Aorta (tissue), 5 donors: ENCODE results near the gene SDC3. TPM values are rescaled to one million over a fixed set of nuclear protein-coding genes. Genes with fewer than 3 reads are reported as not detected.
A peak's percentile ranks its signal among the peaks of the same experiment; 100 is the strongest.

ENCODE experiments used
- ATAC-seq: fragments of 200-7000 bp; cut with Tn5 transposase; one replicate; pipeline ENCODE4 v1.9.1; 2022; ENCODE audit warnings: moderate library complexity; ENCODE audit not compliant: low FRiP score
- DNase-seq, 2 donors: peaks; one replicate each; pipeline ENCODE4 v3.0.0-alpha.2; 2020
- H3K27ac ChIP-seq, 2 donors: one replicate each; pipeline ENCODE4 v1.5.1; 2013; ENCODE audit warnings: low read length in 2 of 2, mild to moderate bottlenecking in 2 of 2, moderate library complexity in 2 of 2, control low read depth in 1 of 2, inconsistent platforms in 1 of 2, low read depth in 1 of 2
- H3K27me3 ChIP-seq, 2 donors: one replicate each; pipeline ENCODE4 v1.6.1; 2013; ENCODE audit warnings: control low read depth in 1 of 2, low read length in 1 of 2, mild to moderate bottlenecking in 1 of 2, moderate library complexity in 1 of 2; ENCODE audit not compliant: insufficient read depth in 2 of 2, control insufficient read depth in 1 of 2
- H3K36me3 ChIP-seq, 2 donors: one replicate each; pipeline ENCODE4 v1.6.1; 2013; ENCODE audit warnings: control low read depth in 1 of 2, low read length in 1 of 2, mild to moderate bottlenecking in 1 of 2; ENCODE audit not compliant: insufficient read depth in 2 of 2, control insufficient read depth in 1 of 2
- H3K4me1 ChIP-seq, 2 donors: one replicate each; pipeline ENCODE4 v1.6.1; 2013; ENCODE audit warnings: low read length in 2 of 2, control low read depth in 1 of 2, mild to moderate bottlenecking in 1 of 2, moderate library complexity in 1 of 2; ENCODE audit not compliant: insufficient read depth in 2 of 2, control insufficient read depth in 1 of 2
- H3K4me3 ChIP-seq, 2 donors: one replicate each; pipeline ENCODE4 v1.5.1; 2013; ENCODE audit warnings: low read length in 2 of 2, control low read depth in 1 of 2, mild to moderate bottlenecking in 1 of 2
- H3K9me3 ChIP-seq: one replicate; pipeline ENCODE4 v1.6.1; 2013; ENCODE audit warnings: mild to moderate bottlenecking, low read length; ENCODE audit not compliant: control insufficient read depth
- WGBS, 2 donors: extraction: QIAGEN DNeasy Blood & Tissue Kit; methylation state at CpG; one replicate each; pipeline ENCODE4 v1.1.7; 2013; 5-methylcytosine and 5-hydroxymethylcytosine counted together
- intact Hi-C, 2 donors: fragments of 100-400 bp; cut with DNase I; formaldehyde crosslinking; loops; one replicate each; pipeline versions ENCODE4 v1.14.2 to v1.15.0; 2022
- polyA plus RNA-seq, 2 donors: library from polyadenylated mRNA; stranded (reverse); fragments of 200-250 nt; gene quantifications; one replicate each; pipeline ENCODE4 v1.2.3, GENCODE V29; 2013
- total RNA-seq, 2 donors: library from RNA; stranded (reverse); fragmentation: NEBNext Ultra II Directional; extraction: Animal tissue kit (Norgen Biotek cat#: 25700); gene quantifications; one replicate each; pipeline ENCODE4 v1.2.1, GENCODE V29; 2021
- donor health status: healthy with polysubstance abuse.
- donor health status: Bipolar disorder and iron deficiency.
- donor health status: DM: no; HTN: no; CAD: no.
- donor health status: DM: no; HTN: no; CAD: no.
- donor health status: DM: yes; HTN: yes; CAD: no.

SDC3 gene
- total and polyA plus RNA-seq, 4 donors: 19.1 to 72.7 (median 42.7) TPM

- no peaks in the 10 kb centered on the region for H3K9me3 ChIP-seq
- 72% methylated on average over 6 of the region's 6 CpGs for WGBS, 2 donors
- H3K4me3 ChIP-seq: no peak overlapping the region
- H3K27me3 ChIP-seq: no peaks in the 10 kb centered on the region
- no peaks in the 10 kb centered on the region for H3K4me1 ChIP-seq
- intact Hi-C loops: loop anchor here in 1 of 2 donors (5.0 kb wide), 1 partner anchor 208 kb away; the partner anchor contains the start of gene MATN1
- DNase-seq (no peak), ATAC-seq (peak; percentile 40)
- H3K27ac ChIP-seq: no peak overlapping the region
- peaks cover 0 to 4% of the 10 kb centered on the region in 2 donors for H3K36me3 ChIP-seq
Measured at GRCh38 chr1:30930631-30931173, 22.1 kb upstream of the SDC3 start.

GRCh38 chr1:30929944-30930525, 21.5 kb upstream of the SDC3 start:
- peak; percentile 19 for ATAC-seq
- no peak for DNase-seq
- Histone ChIP-seq H3K4me3 (no peak overlapping the region), H3K27ac (no peak overlapping the region), H3K36me3 (peaks cover 0 to 4% of the 10 kb centered on the region in 2 donors), H3K4me1 (no peaks in the 10 kb centered on the region), H3K9me3 (no peaks in the 10 kb centered on the region), H3K27me3 (no peaks in the 10 kb centered on the region)
- intact Hi-C loops: loop anchor here in 1 of 2 donors (5.0 kb wide), 1 partner anchor 208 kb away; the partner anchor contains the start of gene MATN1
- WGBS, 2 donors: 76 to 80% methylated on average over 8 of the region's 8 CpGs

- H3K4me3 ChIP-seq: no peak overlapping the region
- H3K9me3 ChIP-seq: no peaks in the 10 kb centered on the region
- ATAC-seq (no peak), DNase-seq (no peak)
- no peaks in the 10 kb centered on the region for H3K27me3 ChIP-seq
- H3K36me3 ChIP-seq: peaks cover 0 to 3% of the 10 kb centered on the region in 2 donors
- no peak overlapping the region for H3K27ac ChIP-seq
- intact Hi-C loops: no loop called here
- 54% methylated on average over 6 of the region's 6 CpGs for WGBS, 2 donors
- no peaks in the 10 kb centered on the region for H3K4me1 ChIP-seq
Measured at GRCh38 chr1:30929135-30929889, 20.8 kb upstream of the SDC3 start.

GRCh38 chr1:30928789-30929134, 20.2 kb upstream of the SDC3 start:
- Histone ChIP-seq H3K27me3 (no peaks in the 10 kb centered on the region), H3K27ac (no peak overlapping the region), H3K36me3 (peaks cover 0 to under 1% of the 10 kb centered on the region in 2 donors), H3K4me1 (no peaks in the 10 kb centered on the region), H3K4me3 (no peak overlapping the region), H3K9me3 (no peaks in the 10 kb centered on the region)
- 81 to 89% methylated on average over 2 of the region's 2 CpGs for WGBS, 2 donors
- no peak for ATAC-seq
- no peak for DNase-seq
- intact Hi-C loops: no loop called here

GRCh38 chr1:30928171-30928570, 19.6 kb upstream of the SDC3 start:
- Histone ChIP-seq H3K9me3 (no peaks in the 10 kb centered on the region), H3K4me3 (no peak overlapping the region), H3K27me3 (no peaks in the 10 kb centered on the region), H3K36me3 (no peaks in the 10 kb centered on the region), H3K4me1 (no peaks in the 10 kb centered on the region), H3K27ac (no peak overlapping the region)
- WGBS, 2 donors: 92 to 93% methylated on average over 7 of the region's 7 CpGs
- no peak for ATAC-seq
- intact Hi-C loops: no loop called here
- DNase-seq: no peak

GRCh38 chr1:30927448-30927847, 18.9 kb upstream of the SDC3 start:
- 83 to 84% methylated on average over 3 of the region's 3 CpGs for WGBS, 2 donors
- H3K4me1 ChIP-seq: no peaks in the 10 kb centered on the region
- DNase-seq: no peak
- intact Hi-C loops: no loop called here
- H3K27me3 ChIP-seq: no peaks in the 10 kb centered on the region
- H3K27ac ChIP-seq: no peak overlapping the region
- no peak for ATAC-seq
- H3K9me3 ChIP-seq: no peaks in the 10 kb centered on the region
- no peak overlapping the region for H3K4me3 ChIP-seq
- no peaks in the 10 kb centered on the region for H3K36me3 ChIP-seq

- no peaks in the 10 kb centered on the region for H3K27me3 ChIP-seq
- no peak overlapping the region for H3K27ac ChIP-seq
- H3K4me3 ChIP-seq: no peak overlapping the region
- H3K9me3 ChIP-seq: no peaks in the 10 kb centered on the region
- no peaks in the 10 kb centered on the region for H3K36me3 ChIP-seq
- ATAC-seq (no peak), DNase-seq (no peak)
- 88 to 92% methylated on average over 1 of the region's 1 CpG for WGBS, 2 donors
- intact Hi-C loops: no loop called here
- no peaks in the 10 kb centered on the region for H3K4me1 ChIP-seq
Measured at GRCh38 chr1:30923597-30923996, 15.0 kb upstream of the SDC3 start.

- intact Hi-C loops: no loop called here
- H3K36me3 ChIP-seq: no peaks in the 10 kb centered on the region
- ATAC-seq (no peak), DNase-seq (no peak)
- H3K9me3 ChIP-seq: no peaks in the 10 kb centered on the region
- H3K27ac ChIP-seq: no peak overlapping the region
- WGBS, 2 donors: 15 to 23% methylated on average over 7 of the region's 7 CpGs
- no peak overlapping the region for H3K4me3 ChIP-seq
- no peaks in the 10 kb centered on the region for H3K27me3 ChIP-seq
- H3K4me1 ChIP-seq: no peaks in the 10 kb centered on the region
Measured at GRCh38 chr1:30920827-30921226, 12.3 kb upstream of the SDC3 start.
